HUES64 (cell line): ENCODE measurements around the gene PIK3IP1.

Experiments used
- H3K27ac ChIP-seq: 2 replicates; pipeline ENCODE4 v1.7.0; 2013; ENCODE audit warnings: low read depth, low read length, inconsistent platforms
- H3K27me3 ChIP-seq: 2 replicates; pipeline ENCODE4 v1.6.1; 2013; ENCODE audit warnings: mild to moderate bottlenecking, low read length; ENCODE audit not compliant: insufficient read depth
- H3K36me3 ChIP-seq: 2 replicates; pipeline ENCODE4 v1.6.1; 2013; ENCODE audit warnings: mild to moderate bottlenecking, low read length; ENCODE audit not compliant: insufficient read depth
- H3K4me1 ChIP-seq: 2 replicates; pipeline ENCODE4 v1.6.1; 2013; ENCODE audit warnings: mild to moderate bottlenecking, low read length, moderate library complexity; ENCODE audit not compliant: insufficient read depth
- H3K4me3 ChIP-seq: 2 replicates; pipeline ENCODE4 v1.5.1; 2013; ENCODE audit warnings: mild to moderate bottlenecking, low read length, moderate library complexity
- H3K9ac ChIP-seq: 2 replicates; pipeline ENCODE4 v1.6.1; 2013; ENCODE audit warnings: mild to moderate bottlenecking, low read depth, low read length
- H3K9me3 ChIP-seq: 2 replicates; pipeline ENCODE4 v1.6.1; 2013; ENCODE audit warnings: low read depth, low read length; ENCODE audit not compliant: insufficient read depth
- WGBS: fragments of 150-250, 120-280 bp; methylation state at CpG from one replicate; pipeline ENCODE4 v1.1.7; 2013; ENCODE audit warnings: missing lambda C conversion rate; 5-methylcytosine and 5-hydroxymethylcytosine counted together

The PIK3IP1 gene

DNA sequence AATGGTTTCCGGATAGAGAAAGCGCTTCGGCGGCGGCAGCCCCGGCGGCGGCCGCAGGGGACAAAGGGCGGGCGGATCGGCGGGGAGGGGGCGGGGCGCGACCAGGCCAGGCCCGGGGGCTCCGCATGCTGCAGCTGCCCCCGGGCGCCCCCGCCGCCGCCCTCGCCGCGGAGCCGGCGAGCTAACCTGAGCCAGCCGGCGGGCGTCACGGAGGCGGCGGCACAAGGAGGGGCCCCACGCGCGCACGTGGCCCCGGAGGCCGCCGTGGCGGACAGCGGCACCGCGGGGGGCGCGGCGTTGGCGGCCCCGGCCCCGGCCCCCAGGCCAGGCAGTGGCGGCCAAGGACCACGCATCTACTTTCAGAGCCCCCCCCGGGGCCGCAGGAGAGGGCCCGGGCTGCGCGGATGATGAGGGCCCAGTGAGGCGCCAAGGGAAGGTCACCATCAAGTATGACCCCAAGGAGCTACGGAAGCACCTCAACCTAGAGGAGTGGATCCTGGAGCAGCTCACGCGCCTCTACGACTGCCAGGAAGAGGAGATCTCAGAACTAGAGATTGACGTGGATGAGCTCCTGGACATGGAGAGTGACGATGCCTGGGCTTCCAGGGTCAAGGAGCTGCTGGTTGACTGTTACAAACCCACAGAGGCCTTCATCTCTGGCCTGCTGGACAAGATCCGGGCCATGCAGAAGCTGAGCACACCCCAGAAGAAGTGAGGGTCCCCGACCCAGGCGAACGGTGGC is 15.7 kb downstream of the PIK3IP1 start:
- no peak overlapping the region for H3K4me3 ChIP-seq
- H3K27me3 ChIP-seq: no peaks in the 10 kb centered on the region
- no peaks in the 10 kb centered on the region for H3K9me3 ChIP-seq
- H3K9ac ChIP-seq: no peak overlapping the region
- H3K4me1 ChIP-seq: peaks cover 2% of the 10 kb centered on the region; the same call in 1 of the 2 replicates
- H3K27ac ChIP-seq: no peak overlapping the region
- WGBS: 95% methylated on average over 69 of the region's 69 CpGs
- peaks cover 61% of the 10 kb centered on the region for H3K36me3 ChIP-seq

DNA sequence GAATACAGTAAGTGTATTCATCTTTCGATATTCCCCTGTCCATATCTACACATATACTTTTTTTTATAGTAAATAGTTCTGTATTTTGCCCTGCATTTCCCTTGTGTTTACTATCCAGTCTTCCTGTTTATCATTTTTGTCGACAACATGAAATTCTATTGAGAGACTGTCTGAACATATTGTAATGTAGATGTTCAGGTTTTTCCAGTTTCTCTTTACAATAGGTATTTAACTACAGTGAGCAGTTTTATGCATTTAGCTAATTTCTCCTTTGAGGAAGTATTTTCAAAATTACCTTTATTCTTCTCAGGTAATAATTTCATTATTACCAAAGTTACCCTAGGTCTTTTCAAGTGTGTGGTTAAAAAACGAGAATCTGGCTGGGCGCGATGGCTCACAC is 16.7 kb downstream of the PIK3IP1 start:
- no peaks in the 10 kb centered on the region for H3K9me3 ChIP-seq
- no peak overlapping the region for H3K4me3 ChIP-seq
- H3K27me3 ChIP-seq: no peaks in the 10 kb centered on the region
- H3K36me3 ChIP-seq: peaks cover 68% of the 10 kb centered on the region
- no peak overlapping the region for H3K9ac ChIP-seq
- H3K4me1 ChIP-seq: peaks cover 2% of the 10 kb centered on the region; the same call in 1 of the 2 replicates
- 90% methylated on average over 4 of the region's 5 CpGs for WGBS
- H3K27ac ChIP-seq: no peak overlapping the region

DNA sequence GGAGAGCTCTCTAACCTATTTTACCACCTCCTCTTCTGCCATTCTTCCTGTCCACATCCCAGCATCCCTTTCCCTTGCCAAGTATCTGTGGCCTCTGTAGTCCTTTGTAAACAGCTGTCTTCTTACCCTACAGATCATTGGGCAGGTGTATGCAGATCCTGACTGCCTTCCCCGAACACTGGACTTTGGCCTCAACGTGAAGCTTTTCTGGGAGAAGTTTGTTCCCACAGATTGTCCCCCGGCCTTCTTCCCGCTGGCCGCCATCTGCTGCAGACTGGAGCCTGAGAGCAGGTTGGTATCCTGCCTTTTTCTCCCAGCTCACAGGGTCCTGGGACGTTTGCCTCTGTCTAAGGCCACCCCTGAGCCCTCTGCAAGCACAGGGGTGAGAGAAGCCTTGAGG is 17.3 kb downstream of the PIK3IP1 start:
- Histone ChIP-seq H3K27me3 (no peaks in the 10 kb centered on the region), H3K9me3 (no peaks in the 10 kb centered on the region), H3K36me3 (peaks cover 68% of the 10 kb centered on the region), H3K27ac (no peak overlapping the region), H3K4me1 (peaks cover 4% of the 10 kb centered on the region; the same call in 1 of the 2 replicates), H3K9ac (no peak overlapping the region), H3K4me3 (no peak overlapping the region)
- 94% methylated on average over 6 of the region's 6 CpGs for WGBS

DNA sequence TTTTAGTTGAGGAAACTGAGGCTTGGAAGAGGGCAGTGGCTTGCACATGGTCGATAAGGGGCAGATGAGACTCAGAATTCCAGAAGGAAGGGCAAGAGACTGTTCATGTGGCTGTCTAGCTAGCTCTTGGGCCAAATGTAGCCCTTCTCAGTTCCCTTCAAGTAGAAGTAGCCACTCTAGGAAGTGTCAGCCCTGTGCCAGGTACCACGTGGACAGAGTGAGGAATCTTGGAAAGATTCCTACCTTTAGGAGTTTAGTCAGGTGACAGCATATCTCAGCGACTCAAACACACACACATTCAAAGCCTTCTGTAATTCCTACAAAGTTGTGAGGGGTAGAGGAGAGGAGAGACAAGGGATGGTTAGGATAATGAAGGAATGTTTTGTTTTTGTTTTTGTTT is 18.3 kb downstream of the PIK3IP1 start:
- H3K27ac ChIP-seq: no peak overlapping the region
- no peaks in the 10 kb centered on the region for H3K27me3 ChIP-seq
- H3K4me1 ChIP-seq: peaks cover 7% of the 10 kb centered on the region; the same call in 1 of the 2 replicates
- WGBS: 86% methylated on average over 2 of the region's 3 CpGs
- H3K9me3 ChIP-seq: no peaks in the 10 kb centered on the region
- no peak overlapping the region for H3K4me3 ChIP-seq
- H3K36me3 ChIP-seq: peaks cover 63% of the 10 kb centered on the region
- H3K9ac ChIP-seq: no peak overlapping the region

DNA sequence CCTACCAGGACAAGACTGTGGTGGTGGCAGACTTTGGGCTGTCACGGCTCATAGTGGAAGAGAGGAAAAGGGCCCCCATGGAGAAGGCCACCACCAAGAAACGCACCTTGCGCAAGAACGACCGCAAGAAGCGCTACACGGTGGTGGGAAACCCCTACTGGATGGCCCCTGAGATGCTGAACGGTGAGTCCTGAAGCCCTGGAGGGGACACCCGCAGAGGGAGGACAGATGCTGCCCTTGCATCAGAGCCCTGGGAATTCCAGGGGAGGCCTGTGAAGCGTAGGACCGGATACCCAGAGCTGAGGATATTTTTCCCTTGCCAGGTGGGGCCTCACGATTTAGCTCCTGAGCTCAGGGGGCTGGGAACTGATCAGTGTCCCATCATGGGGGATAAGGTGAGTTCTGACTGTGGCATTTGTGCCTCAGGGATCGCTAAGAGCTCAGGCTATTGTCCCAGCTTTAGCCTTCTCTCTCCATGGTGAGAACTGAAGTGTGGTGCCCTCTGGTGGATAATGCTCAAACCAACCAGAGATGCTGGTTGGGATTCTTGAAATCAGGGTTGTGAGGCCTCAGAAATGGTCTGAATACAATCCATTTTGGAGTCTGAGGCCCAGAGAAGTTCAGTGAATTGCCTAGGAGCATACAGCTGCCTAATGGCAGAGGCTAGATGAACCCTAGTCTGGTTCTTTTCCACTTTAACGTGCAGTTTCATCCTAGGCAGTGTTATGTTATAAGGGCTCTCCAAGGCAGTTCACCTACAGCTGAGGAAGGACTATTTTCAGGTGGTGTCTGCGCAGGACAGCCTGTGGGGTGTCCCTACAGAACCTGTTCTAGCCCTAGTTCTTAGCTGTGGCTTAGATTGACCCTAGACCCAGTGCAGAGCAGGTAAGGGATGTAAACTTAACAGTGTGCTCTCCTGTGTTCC is 19.5 kb downstream of the PIK3IP1 start:
- Histone ChIP-seq H3K36me3 (peaks cover 57% of the 10 kb centered on the region), H3K27ac (peak overlapping the region; percentile 36; the same call in 1 of the 2 replicates), H3K27me3 (no peaks in the 10 kb centered on the region), H3K4me1 (peaks cover 7% of the 10 kb centered on the region; the same call in 1 of the 2 replicates), H3K9ac (peak overlapping the region; percentile 20; the same call in 1 of the 2 replicates), H3K9me3 (no peaks in the 10 kb centered on the region), H3K4me3 (no peak overlapping the region)
- 80% methylated on average over 15 of the region's 15 CpGs for WGBS

DNA sequence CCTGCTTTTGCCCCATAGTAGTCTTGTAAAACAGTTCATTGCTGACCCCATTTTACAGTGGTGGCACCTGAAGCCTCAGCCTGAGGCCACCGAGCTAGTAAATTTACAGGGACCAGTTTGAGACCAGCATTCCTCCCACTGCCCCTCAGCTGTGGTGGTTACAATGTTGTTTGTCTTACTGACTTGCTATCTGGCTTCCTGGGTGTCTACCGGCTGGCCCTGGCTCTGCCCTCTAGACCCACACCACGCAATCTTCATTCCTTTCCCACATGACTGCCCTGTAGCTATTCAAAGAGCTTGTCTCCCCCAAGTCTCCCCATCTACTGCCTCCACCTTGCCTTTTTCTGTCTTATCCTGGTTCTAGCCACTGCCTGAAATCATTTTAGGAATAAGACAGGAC is 20.8 kb downstream of the PIK3IP1 start:
- 93% methylated on average over 3 of the region's 3 CpGs for WGBS
- no peak overlapping the region for H3K9ac ChIP-seq
- H3K36me3 ChIP-seq: peaks cover 64% of the 10 kb centered on the region
- H3K9me3 ChIP-seq: no peaks in the 10 kb centered on the region
- no peak overlapping the region for H3K27ac ChIP-seq
- H3K27me3 ChIP-seq: no peaks in the 10 kb centered on the region
- peaks cover 7% of the 10 kb centered on the region; the same call in 1 of the 2 replicates for H3K4me1 ChIP-seq
- H3K4me3 ChIP-seq: no peak overlapping the region

DNA sequence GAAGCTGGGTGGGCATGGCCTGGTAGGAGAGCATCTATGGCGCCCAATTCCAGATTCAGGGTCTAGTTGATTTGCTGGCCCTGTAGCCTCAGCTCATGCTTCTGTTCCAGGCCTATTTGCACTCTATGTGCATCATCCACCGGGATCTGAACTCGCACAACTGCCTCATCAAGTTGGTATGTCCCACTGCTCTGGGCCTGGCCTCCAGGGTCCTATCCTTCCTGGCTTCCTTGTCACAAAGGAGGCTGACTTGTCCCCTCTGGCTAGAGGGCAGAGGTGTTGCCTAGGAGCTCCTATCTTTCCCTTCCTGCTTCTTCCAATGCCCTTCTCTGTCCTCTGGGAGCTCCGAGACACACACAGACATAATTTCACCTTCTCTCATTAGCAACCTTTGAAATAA is 21.3 kb downstream of the PIK3IP1 start:
- Histone ChIP-seq H3K4me3 (no peak overlapping the region), H3K4me1 (peaks cover 7% of the 10 kb centered on the region; the same call in 1 of the 2 replicates), H3K9me3 (no peaks in the 10 kb centered on the region), H3K27me3 (no peaks in the 10 kb centered on the region), H3K9ac (no peak overlapping the region), H3K27ac (no peak overlapping the region), H3K36me3 (peaks cover 67% of the 10 kb centered on the region)
- WGBS: 96% methylated on average over 3 of the region's 4 CpGs

DNA sequence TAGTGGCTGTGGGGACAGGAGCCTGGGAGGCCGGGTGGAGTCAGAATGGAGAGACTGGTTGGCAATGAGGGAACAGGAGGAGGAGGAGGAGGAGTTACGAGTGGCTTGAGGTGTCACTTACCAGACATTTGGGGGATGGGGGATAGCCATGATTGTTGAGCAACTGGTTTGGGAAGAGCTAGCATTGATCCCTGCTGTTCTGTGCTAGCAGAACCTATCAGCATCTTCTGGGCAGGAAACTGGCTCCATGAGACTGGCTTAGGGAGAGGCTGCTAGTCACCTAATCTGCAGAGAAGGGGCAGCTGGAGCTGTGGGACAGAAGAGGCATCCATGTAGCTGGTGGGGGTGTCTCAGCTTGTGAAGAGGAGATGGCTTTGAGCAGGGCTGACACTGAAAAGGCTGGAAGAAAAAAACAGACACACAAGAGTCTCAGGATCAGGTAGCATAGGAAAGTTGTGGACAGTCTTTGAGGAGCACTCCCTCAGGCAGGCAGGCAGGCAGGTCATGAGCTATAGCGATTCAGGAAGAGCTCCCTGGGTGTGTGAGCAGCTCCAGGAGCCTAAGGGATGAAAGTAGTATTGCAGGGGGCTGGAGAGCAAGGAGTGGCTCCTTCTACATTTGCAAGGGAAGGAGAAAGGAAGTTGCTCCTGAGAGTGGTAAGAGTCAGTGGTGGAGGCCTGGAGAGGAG is 22.3 kb downstream of the PIK3IP1 start:
- peaks cover 7% of the 10 kb centered on the region; the same call in 1 of the 2 replicates for H3K4me1 ChIP-seq
- 0 out of 2 replicates have a peak overlapping the region, but pooled peaks have one; percentile 17 for H3K9ac ChIP-seq
- H3K9me3 ChIP-seq: no peaks in the 10 kb centered on the region
- 63% methylated on average over 3 of the region's 3 CpGs for WGBS
- no peaks in the 10 kb centered on the region for H3K27me3 ChIP-seq
- peak overlapping the region; percentile 28 for H3K27ac ChIP-seq
- H3K36me3 ChIP-seq: peaks cover 59% of the 10 kb centered on the region
- H3K4me3 ChIP-seq: no peak overlapping the region

DNA sequence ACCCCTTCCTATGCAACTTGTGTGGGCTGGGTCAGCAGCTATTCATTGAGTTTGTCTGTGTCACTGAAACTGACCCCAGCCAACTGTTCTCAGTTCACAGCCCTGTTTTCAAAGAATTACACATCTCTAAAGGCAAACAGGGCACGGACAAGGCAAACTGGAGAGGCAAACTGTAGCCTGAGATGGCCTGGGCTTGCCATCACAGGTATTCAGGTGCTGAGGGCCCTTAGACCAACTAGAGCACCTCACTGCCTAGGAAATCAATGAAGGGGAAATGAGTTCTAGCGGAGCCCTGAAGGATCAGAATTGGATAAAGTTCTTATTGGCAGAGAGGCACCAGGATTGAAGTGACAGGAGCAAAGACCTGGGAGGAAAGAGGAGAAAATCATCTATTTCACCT is 24.0 kb downstream of the PIK3IP1 start:
- Histone ChIP-seq H3K9me3 (no peaks in the 10 kb centered on the region), H3K27ac (no peak overlapping the region), H3K27me3 (no peaks in the 10 kb centered on the region), H3K4me3 (no peak overlapping the region), H3K4me1 (peaks cover 7% of the 10 kb centered on the region; the same call in 1 of the 2 replicates), H3K9ac (no peak overlapping the region), H3K36me3 (peaks cover 56% of the 10 kb centered on the region)
- WGBS: 89% methylated on average over 2 of the region's 2 CpGs

DNA sequence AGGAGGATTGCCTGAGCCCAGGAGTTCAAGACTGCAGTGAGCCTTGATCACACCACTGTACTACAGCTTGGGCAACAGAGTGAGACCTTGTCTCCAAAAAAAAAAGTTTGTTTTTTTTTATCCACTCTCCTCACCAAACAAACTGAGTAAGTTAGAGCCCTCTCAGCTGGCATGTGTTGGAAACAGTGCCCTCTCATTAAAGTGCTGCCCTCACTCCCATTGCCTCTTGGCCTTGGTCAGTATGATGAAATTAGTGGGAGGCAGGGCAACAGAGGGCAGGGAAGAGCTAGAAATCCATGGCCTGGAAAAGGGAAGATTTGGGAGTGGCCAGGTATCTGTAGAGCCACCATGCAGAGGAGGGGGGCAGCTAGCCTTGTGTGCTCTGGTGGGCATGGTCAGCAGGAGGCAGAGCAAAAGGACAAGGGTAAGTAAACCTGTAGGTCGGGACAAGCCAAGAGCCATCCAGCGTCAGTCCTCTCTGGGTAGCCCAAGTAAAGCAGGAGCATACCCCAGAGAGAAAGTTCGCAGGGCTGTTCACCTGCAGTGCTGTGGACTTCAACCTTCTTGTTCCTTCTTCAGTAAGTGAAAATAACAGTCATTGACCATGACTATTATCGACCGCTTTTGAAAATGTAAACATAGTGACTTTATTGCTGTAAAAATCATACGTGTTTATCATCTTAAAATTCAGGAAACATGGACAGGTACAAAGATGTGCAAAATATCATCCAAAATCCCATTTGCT is 28.2 kb downstream of the PIK3IP1 start:
- Histone ChIP-seq H3K4me1 (no peaks in the 10 kb centered on the region), H3K27me3 (no peaks in the 10 kb centered on the region), H3K4me3 (no peak overlapping the region), H3K27ac (no peak overlapping the region), H3K36me3 (peaks cover 73% of the 10 kb centered on the region), H3K9ac (no peak overlapping the region), H3K9me3 (no peaks in the 10 kb centered on the region)
- WGBS: 97% methylated on average over 6 of the region's 6 CpGs
